ENCODE measurements around the gene USB1.

DNA sequence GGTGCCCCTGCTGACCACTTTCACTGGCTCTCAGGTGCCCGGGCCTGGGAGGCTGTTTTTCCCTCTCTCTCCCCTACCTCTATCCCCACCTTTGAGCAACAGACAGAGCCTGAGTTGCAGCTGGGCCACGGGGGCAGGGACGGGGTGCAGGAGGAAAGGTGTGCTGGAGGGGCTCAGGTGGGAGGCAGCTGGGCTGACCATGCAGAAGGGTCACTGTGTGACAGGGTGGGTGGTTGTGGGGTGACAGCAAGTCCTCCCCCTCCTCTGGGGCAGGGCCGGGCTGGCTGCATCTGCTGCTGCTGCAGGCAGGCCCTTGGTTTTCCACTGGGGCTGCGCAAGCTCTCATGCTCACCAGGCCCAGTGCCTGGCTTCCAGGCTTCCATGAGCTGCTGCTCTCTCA is 7.3 kb upstream of the USB1 start:
- TF ChIP-seq EZH2 (IDR thresholded peaks at IDR 0.05; ENCODE audit: low read length, unreplicated experiment), result no peak
- TF ChIP-seq, protein P1, sequence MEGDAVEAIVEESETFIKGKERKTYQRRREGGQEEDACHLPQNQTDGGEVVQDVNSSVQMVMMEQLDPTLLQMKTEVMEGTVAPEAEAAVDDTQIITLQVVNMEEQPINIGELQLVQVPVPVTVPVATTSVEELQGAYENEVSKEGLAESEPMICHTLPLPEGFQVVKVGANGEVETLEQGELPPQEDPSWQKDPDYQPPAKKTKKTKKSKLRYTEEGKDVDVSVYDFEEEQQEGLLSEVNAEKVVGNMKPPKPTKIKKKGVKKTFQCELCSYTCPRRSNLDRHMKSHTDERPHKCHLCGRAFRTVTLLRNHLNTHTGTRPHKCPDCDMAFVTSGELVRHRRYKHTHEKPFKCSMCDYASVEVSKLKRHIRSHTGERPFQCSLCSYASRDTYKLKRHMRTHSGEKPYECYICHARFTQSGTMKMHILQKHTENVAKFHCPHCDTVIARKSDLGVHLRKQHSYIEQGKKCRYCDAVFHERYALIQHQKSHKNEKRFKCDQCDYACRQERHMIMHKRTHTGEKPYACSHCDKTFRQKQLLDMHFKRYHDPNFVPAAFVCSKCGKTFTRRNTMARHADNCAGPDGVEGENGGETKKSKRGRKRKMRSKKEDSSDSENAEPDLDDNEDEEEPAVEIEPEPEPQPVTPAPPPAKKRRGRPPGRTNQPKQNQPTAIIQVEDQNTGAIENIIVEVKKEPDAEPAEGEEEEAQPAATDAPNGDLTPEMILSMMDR (conservative IDR thresholded peaks at IDR 0.05; ENCODE audit: low read depth, low read length), result no peak
- TF ChIP-seq EZH2phosphoT487 (IDR thresholded peaks at IDR 0.05; ENCODE audit: borderline replicate concordance, low read length), result no peak
